ENCODE data around the gene TOR4A.
A peak's percentile ranks its signal among the peaks of the same experiment; 100 is the strongest.

The TOR4A gene

GRCh38 chr9:137294681-137295237, 17.2 kb downstream of the TOR4A start:
- H3K9ac ChIP-seq (ENCODE audit: low read depth, low read length): peak overlapping the region; percentile 25; the same call in 1 of the 2 replicates
- peaks cover 33% of the 10 kb centered on the region for H3K27me3 ChIP-seq (ENCODE audit: insufficient read depth, low read length)
- H3K9me3 ChIP-seq (ENCODE audit: insufficient read depth, low read depth, low read length): no peaks in the 10 kb centered on the region
- no peaks in the 10 kb centered on the region for H3K36me3 ChIP-seq (ENCODE audit: insufficient read depth, low read length)
- no peak overlapping the region for H3K27ac ChIP-seq (ENCODE audit: low read depth, low read length)
- peak overlapping the region; percentile 47 for H3K4me3 ChIP-seq (ENCODE audit: low read length)
- 21% methylated on average over 35 of the region's 35 CpGs for WGBS
- H3K4me1 ChIP-seq (ENCODE audit: insufficient read depth, low read length): peaks cover 18% of the 10 kb centered on the region

GRCh38 chr9:137295238-137295811, 17.8 kb downstream of the TOR4A start:
- Histone ChIP-seq H3K27me3 (ENCODE audit: insufficient read depth, low read length) (peaks cover 36% of the 10 kb centered on the region), H3K27ac (ENCODE audit: low read depth, low read length) (no peak overlapping the region), H3K9ac (ENCODE audit: low read depth, low read length) (peak overlapping the region; percentile 25; the same call in 1 of the 2 replicates), H3K36me3 (ENCODE audit: insufficient read depth, low read length) (no peaks in the 10 kb centered on the region), H3K4me3 (ENCODE audit: low read length) (peak overlapping the region; percentile 47), H3K9me3 (ENCODE audit: insufficient read depth, low read depth, low read length) (no peaks in the 10 kb centered on the region), H3K4me1 (ENCODE audit: insufficient read depth, low read length) (peaks cover 23% of the 10 kb centered on the region)
- WGBS: 2% methylated on average over 76 of the region's 76 CpGs

GRCh38 chr9:137295849-137296669, 18.5 kb downstream of the TOR4A start:
- peaks cover 23% of the 10 kb centered on the region for H3K4me1 ChIP-seq (ENCODE audit: insufficient read depth, low read length)
- H3K27ac ChIP-seq (ENCODE audit: low read depth, low read length): no peak overlapping the region
- no peaks in the 10 kb centered on the region for H3K36me3 ChIP-seq (ENCODE audit: insufficient read depth, low read length)
- peaks cover 36% of the 10 kb centered on the region for H3K27me3 ChIP-seq (ENCODE audit: insufficient read depth, low read length)
- H3K9me3 ChIP-seq (ENCODE audit: insufficient read depth, low read depth, low read length): no peaks in the 10 kb centered on the region
- H3K9ac ChIP-seq (ENCODE audit: low read depth, low read length): no peak overlapping the region; the same call in 1 of the 2 replicates
- 6% methylated on average over 60 of the region's 78 CpGs for WGBS
- peak overlapping the region; percentile 47 for H3K4me3 ChIP-seq (ENCODE audit: low read length)

- no peaks in the 10 kb centered on the region for H3K9me3 ChIP-seq (ENCODE audit: insufficient read depth, low read depth, low read length)
- 62% methylated on average over 24 of the region's 24 CpGs for WGBS
- H3K27ac ChIP-seq (ENCODE audit: low read depth, low read length): no peak overlapping the region
Measured at GRCh38 chr9:137296670-137297664, 19.4 kb downstream of the TOR4A start.

GRCh38 chr9:137297966-137298365, 20.4 kb downstream of the TOR4A start:
- 36% methylated on average over 7 of the region's 7 CpGs for WGBS

More at GRCh38 chr9:137296670-137297664, 19.4 kb downstream of the TOR4A start:
- H3K36me3 ChIP-seq (ENCODE audit: insufficient read depth, low read length): no peaks in the 10 kb centered on the region
- H3K4me1 ChIP-seq (ENCODE audit: insufficient read depth, low read length): peaks cover 23% of the 10 kb centered on the region
- H3K27me3 ChIP-seq (ENCODE audit: insufficient read depth, low read length): peaks cover 36% of the 10 kb centered on the region
- no peak overlapping the region for H3K9ac ChIP-seq (ENCODE audit: low read depth, low read length)
- H3K4me3 ChIP-seq (ENCODE audit: low read length): peak overlapping the region; percentile 46

GRCh38 chr9:137298401-137299202, 21.1 kb downstream of the TOR4A start:
- Histone ChIP-seq H3K9ac (ENCODE audit: low read depth, low read length) (no peak overlapping the region), H3K9me3 (ENCODE audit: insufficient read depth, low read depth, low read length) (no peaks in the 10 kb centered on the region), H3K36me3 (ENCODE audit: insufficient read depth, low read length) (no peaks in the 10 kb centered on the region), H3K4me1 (ENCODE audit: insufficient read depth, low read length) (peaks cover 30% of the 10 kb centered on the region), H3K27ac (ENCODE audit: low read depth, low read length) (no peak overlapping the region; the same call in 1 of the 2 replicates), H3K4me3 (ENCODE audit: low read length) (peak overlapping the region; percentile 93), H3K27me3 (ENCODE audit: insufficient read depth, low read length) (peaks cover 46% of the 10 kb centered on the region)
- WGBS: 28% methylated on average over 24 of the region's 24 CpGs

More at GRCh38 chr9:137297966-137298365, 20.4 kb downstream of the TOR4A start:
- Histone ChIP-seq H3K9ac (ENCODE audit: low read depth, low read length) (no peak overlapping the region), H3K4me3 (ENCODE audit: low read length) (no peak overlapping the region), H3K36me3 (ENCODE audit: insufficient read depth, low read length) (no peaks in the 10 kb centered on the region), H3K9me3 (ENCODE audit: insufficient read depth, low read depth, low read length) (no peaks in the 10 kb centered on the region), H3K27ac (ENCODE audit: low read depth, low read length) (no peak overlapping the region; the same call in 1 of the 2 replicates), H3K4me1 (ENCODE audit: insufficient read depth, low read length) (peaks cover 25% of the 10 kb centered on the region), H3K27me3 (ENCODE audit: insufficient read depth, low read length) (peaks cover 41% of the 10 kb centered on the region)

GRCh38 chr9:137299203-137299565, 21.7 kb downstream of the TOR4A start:
- WGBS: 5% methylated on average over 10 of the region's 10 CpGs
- Histone ChIP-seq H3K27me3 (ENCODE audit: insufficient read depth, low read length) (peaks cover 46% of the 10 kb centered on the region), H3K9ac (ENCODE audit: low read depth, low read length) (no peak overlapping the region), H3K9me3 (ENCODE audit: insufficient read depth, low read depth, low read length) (no peaks in the 10 kb centered on the region), H3K4me3 (ENCODE audit: low read length) (peak overlapping the region; percentile 93), H3K27ac (ENCODE audit: low read depth, low read length) (no peak overlapping the region; the same call in 1 of the 2 replicates), H3K36me3 (ENCODE audit: insufficient read depth, low read length) (no peaks in the 10 kb centered on the region), H3K4me1 (ENCODE audit: insufficient read depth, low read length) (peaks cover 30% of the 10 kb centered on the region)

- H3K4me3 ChIP-seq (ENCODE audit: low read length): peak overlapping the region; percentile 93
- H3K36me3 ChIP-seq (ENCODE audit: insufficient read depth, low read length): no peaks in the 10 kb centered on the region
- peaks cover 33% of the 10 kb centered on the region for H3K4me1 ChIP-seq (ENCODE audit: insufficient read depth, low read length)
- 5% methylated on average over 15 of the region's 16 CpGs for WGBS
- H3K27me3 ChIP-seq (ENCODE audit: insufficient read depth, low read length): peaks cover 38% of the 10 kb centered on the region
- H3K9ac ChIP-seq (ENCODE audit: low read depth, low read length): peak overlapping the region; percentile 45
- no peaks in the 10 kb centered on the region for H3K9me3 ChIP-seq (ENCODE audit: insufficient read depth, low read depth, low read length)
- peak overlapping the region; percentile 86; the same call in 1 of the 2 replicates for H3K27ac ChIP-seq (ENCODE audit: low read depth, low read length)
Measured at GRCh38 chr9:137299938-137300337, 22.4 kb downstream of the TOR4A start.

- H3K36me3 ChIP-seq (ENCODE audit: insufficient read depth, low read length): no peaks in the 10 kb centered on the region
- peaks cover 35% of the 10 kb centered on the region for H3K27me3 ChIP-seq (ENCODE audit: insufficient read depth, low read length)
- WGBS: under 1% methylated on average over 25 of the region's 25 CpGs
- H3K9me3 ChIP-seq (ENCODE audit: insufficient read depth, low read depth, low read length): no peaks in the 10 kb centered on the region
- H3K27ac ChIP-seq (ENCODE audit: low read depth, low read length): peak overlapping the region; percentile 86; the same call in 1 of the 2 replicates
- peaks cover 38% of the 10 kb centered on the region for H3K4me1 ChIP-seq (ENCODE audit: insufficient read depth, low read length)
- peak overlapping the region; percentile 93 for H3K4me3 ChIP-seq (ENCODE audit: low read length)
- H3K9ac ChIP-seq (ENCODE audit: low read depth, low read length): peak overlapping the region; percentile 84
Measured at GRCh38 chr9:137300567-137301080, 23.1 kb downstream of the TOR4A start.
